HepG2 (cell line): ENCODE data around the gene HRH3. TPM values are rescaled to one million over a fixed set of nuclear protein-coding genes. Genes with fewer than 3 reads are reported as not detected.

Experiments
- EED ChIP-seq: sonication (generic); formaldehyde crosslinking; IDR thresholded peaks from 2 replicates; pipeline ENCODE4 v1.5.0; 2020; ENCODE audit warnings: mild to moderate bottlenecking, missing genetic modification reagents
- GMEB2 ChIP-seq: IDR thresholded peaks from 2 replicates; pipeline ENCODE4 v1.6.1; 2016; ENCODE audit warnings: missing biosample characterization, missing genetic modification reagents, low read depth
- HIC2 ChIP-seq: sonication (generic); formaldehyde crosslinking; IDR thresholded peaks from 2 replicates; pipeline ENCODE4 v1.9.0; 2022; ENCODE audit warnings: low read depth, missing genetic modification reagents
- PATZ1 ChIP-seq: sonication (generic); formaldehyde crosslinking; IDR thresholded peaks from 2 replicates; pipeline ENCODE4 v1.4.0; 2020; ENCODE audit warnings: missing genetic modification reagents
- PRDM15 ChIP-seq: sonication (generic); formaldehyde crosslinking; IDR thresholded peaks from 2 replicates; pipeline ENCODE4 v1.4.0; 2020; ENCODE audit warnings: missing genetic modification reagents
- REL ChIP-seq: sonication (generic); formaldehyde crosslinking; conservative IDR thresholded peaks from 2 replicates; pipeline ENCODE4 v1.8.0; 2022; ENCODE audit warnings: mild to moderate bottlenecking, missing genetic modification reagents, moderate library complexity
- RELA ChIP-seq: sonication (generic); formaldehyde crosslinking; IDR thresholded peaks from 2 replicates; pipeline ENCODE4 v1.4.0; 2020; ENCODE audit warnings: missing genetic modification reagents
- STAT6 ChIP-seq: sonication (generic); formaldehyde crosslinking; IDR thresholded peaks from 2 replicates; pipeline ENCODE4 v1.4.0; 2020; ENCODE audit warnings: missing genetic modification reagents, mild to moderate bottlenecking, borderline replicate concordance
- ZBTB14 ChIP-seq: sonication (generic); formaldehyde crosslinking; IDR thresholded peaks from 2 replicates; pipeline ENCODE4 v1.4.0; 2020; ENCODE audit warnings: missing genetic modification reagents
- ZNF564 ChIP-seq: sonication (generic); formaldehyde crosslinking; IDR thresholded peaks from 2 replicates; pipeline ENCODE4 v1.8.1; 2023; ENCODE audit warnings: mild to moderate bottlenecking, missing genetic modification reagents
- polyA plus RNA-seq, 8 experiments: library from polyadenylated mRNA; depleted of rRNA in 3 of 8; stranded (reverse) in 7 of 8; unstranded in 1 of 8; fragments of >200 nt; fragmentation: Illumina TruSeq in 4 of 8; extraction: Trizol in 4 of 8; gene quantifications; 2 replicates each; pipeline versions ENCODE4 v1.2.1 to v1.2.3, GENCODE V29; 2011 to 2016; ENCODE audit warnings: low read depth in 4 of 8, missing spikeins in 1 of 8, mixed read lengths in 1 of 8; ENCODE audit not compliant: insufficient read depth in 1 of 8
- total RNA-seq, 5 experiments: library from RNA; depleted of rRNA; stranded (reverse); fragments of >200 nt; fragmentation: Illumina TruSeq; extraction: Trizol; gene quantifications; 2 replicates each; pipeline ENCODE4 v1.2.3, GENCODE V29; 2016; ENCODE audit warnings: low read depth in 1 of 5

The HRH3 gene
- total and polyA plus RNA-seq, 2 of the 13 experiments (the other 11 are each of a cell fraction or from before 2014, with no cell fraction given), result 0.18 TPM; not detected in 1

GRCh38 chr20:62219992-62220665 lies at the start of gene HRH3 (continued):
- TF ChIP-seq ZBTB14 (CRISPR knock-in tag), result no peak
- TF ChIP-seq RELA (CRISPR knock-in tag), result 0 out of 2 replicates have a peak, but pooled peaks have one; percentile 53
- no peak for TF ChIP-seq HIC2 (CRISPR knock-in tag)
- no peak for TF ChIP-seq STAT6 (CRISPR knock-in tag)
- peak; percentile 89; the same call in 1 of the 2 replicates for TF ChIP-seq ZNF564
- no peak for TF ChIP-seq GMEB2 (CRISPR knock-in tag)
- peak; percentile 69 for TF ChIP-seq PATZ1 (CRISPR knock-in tag)
- no peak for TF ChIP-seq EED
- 0 out of 2 replicates have a peak, but pooled peaks have one; percentile 38 for TF ChIP-seq PRDM15
- TF ChIP-seq REL, result 0 out of 2 replicates have a peak, but pooled peaks have one; percentile 49
